22Rv1 (cell line): Measurements from ENCODE around the gene GNB1L.

Source experiments
- H3K27ac ChIP-seq: fragments of 450-650 bp; 2 replicates; pipeline ENCODE4 v1.5.1; 2017
- CTCF ChIP-seq: fragments of 450-650 bp; IDR thresholded peaks from 2 replicates; pipeline ENCODE4 v1.5.1; 2017; ENCODE audit warnings: mild to moderate bottlenecking
- ZFX ChIP-seq: fragments of 450-650 bp; IDR thresholded peaks from 2 replicates; pipeline ENCODE4 v1.6.1; 2017; ENCODE audit warnings: antibody characterized with exemption, borderline replicate concordance

The GNB1L gene

GRCh38 chr22:19744350-19745006, 110.2 kb downstream of the GNB1L start:
- TF ChIP-seq CTCF (no peak), ZFX (no peak)
- no peak overlapping the region for H3K27ac ChIP-seq

GRCh38 chr22:19743651-19744050, 111.0 kb downstream of the GNB1L start:
- no peak overlapping the region for H3K27ac ChIP-seq
- TF ChIP-seq CTCF (no peak), ZFX (no peak)

- no peak for TF ChIP-seq ZFX
- TF ChIP-seq CTCF: no peak
These were observed 111.6 kb downstream of the GNB1L start for GRCh38 chr22:19743081-19743480.

GRCh38 chr22:19742160-19743066, 112.3 kb downstream of the GNB1L start:
- TF ChIP-seq ZFX (no peak), CTCF (no peak)
- H3K27ac ChIP-seq: no peak overlapping the region

More at GRCh38 chr22:19743081-19743480, 111.6 kb downstream of the GNB1L start:
- no peak overlapping the region for H3K27ac ChIP-seq

GRCh38 chr22:19741053-19741452, 113.6 kb downstream of the GNB1L start:
- TF ChIP-seq CTCF (no peak), ZFX (no peak)
- H3K27ac ChIP-seq: no peak overlapping the region

GRCh38 chr22:19740586-19740985, 114.1 kb downstream of the GNB1L start:
- H3K27ac ChIP-seq: no peak overlapping the region
- TF ChIP-seq ZFX (no peak), CTCF (no peak)

GRCh38 chr22:19739911-19740449, 114.7 kb downstream of the GNB1L start:
- no peak overlapping the region for H3K27ac ChIP-seq
- TF ChIP-seq CTCF: no peak
